Measurements from ENCODE around the gene CPXM2.

CPXM2 gene

GRCh38 chr10:123774132-123774742 lies 117.4 kb downstream of the CPXM2 start:
- no peak for DNase-seq (ENCODE audit: low read depth in 2 of 2)

GRCh38 chr10:123772645-123773508 lies 118.7 kb downstream of the CPXM2 start:
- DNase-seq (ENCODE audit: low read depth in 2 of 2), result no peak

GRCh38 chr10:123771877-123772644 lies 119.5 kb downstream of the CPXM2 start:
- DNase-seq (ENCODE audit: low read depth in 2 of 2), result no peak

- no peak for DNase-seq (ENCODE audit: low read depth in 2 of 2)
Observed at GRCh38 chr10:123769647-123770046, 122.0 kb downstream of the CPXM2 start.

- no peak for DNase-seq (ENCODE audit: low read depth in 2 of 2)
Observed at GRCh38 chr10:123766761-123767160, 124.8 kb downstream of the CPXM2 start.

- no peak for DNase-seq (ENCODE audit: low read depth in 2 of 2)
Observed at GRCh38 chr10:123766012-123766411, 125.6 kb downstream of the CPXM2 start.

GRCh38 chr10:123761666-123762230 lies 129.9 kb downstream of the CPXM2 start:
- no peak for DNase-seq (ENCODE audit: low read depth in 2 of 2)

- no peak for DNase-seq (ENCODE audit: low read depth in 2 of 2)
Observed at GRCh38 chr10:123761038-123761428, 130.6 kb downstream of the CPXM2 start.

GRCh38 chr10:123760356-123761037 lies 131.1 kb downstream of the CPXM2 start:
- no peak for DNase-seq (ENCODE audit: low read depth in 2 of 2)

GRCh38 chr10:123759501-123760031 lies 132.0 kb downstream of the CPXM2 start:
- no peak for DNase-seq (ENCODE audit: low read depth in 2 of 2)

GRCh38 chr10:123759041-123759440 lies 132.6 kb downstream of the CPXM2 start:
- DNase-seq (ENCODE audit: low read depth in 2 of 2), result no peak

GRCh38 chr10:123757853-123758252 lies 133.8 kb downstream of the CPXM2 start:
- no peak for DNase-seq (ENCODE audit: low read depth in 2 of 2)

GRCh38 chr10:123755061-123755460 lies 136.5 kb downstream of the CPXM2 start:
- no peak for DNase-seq (ENCODE audit: low read depth in 2 of 2)

- no peak for DNase-seq (ENCODE audit: low read depth in 2 of 2)
Observed at GRCh38 chr10:123754123-123754522, 137.5 kb downstream of the CPXM2 start.

GRCh38 chr10:123751342-123752134 lies 140.1 kb downstream of the CPXM2 start:
- no peak for DNase-seq (ENCODE audit: low read depth in 2 of 2)

- no peak for DNase-seq (ENCODE audit: low read depth in 2 of 2)
Observed at GRCh38 chr10:123750901-123751300, 140.7 kb downstream of the CPXM2 start.

- no peak for DNase-seq (ENCODE audit: low read depth in 2 of 2)
Observed at GRCh38 chr10:123748711-123749110, 142.9 kb downstream of the CPXM2 start.

GRCh38 chr10:123747426-123747825 lies 144.2 kb downstream of the CPXM2 start:
- DNase-seq (ENCODE audit: low read depth in 2 of 2), result no peak

GRCh38 chr10:123746942-123747341 lies 144.7 kb downstream of the CPXM2 start:
- no peak for DNase-seq (ENCODE audit: low read depth in 2 of 2)

GRCh38 chr10:123746520-123746919 lies 145.1 kb downstream of the CPXM2 start:
- DNase-seq (ENCODE audit: low read depth in 2 of 2), result no peak

Measured in fibroblast of skin of left quadriceps (primary cell).